Skeletal muscle tissue (tissue), 4 donors: Measurements from ENCODE around the gene ACACA. TPM values are rescaled to one million over a fixed set of nuclear protein-coding genes. Genes with fewer than 3 reads are reported as not detected.
"Not testable (repeated sequence)": the region's sequence is repeated elsewhere in the genome, so short reads cannot be mapped to it uniquely, and the experiment has no call there.

Experiments used
- H3K27ac ChIP-seq: one replicate; pipeline ENCODE4 v1.7.0; 2013; ENCODE audit warnings: mild to moderate bottlenecking, low read depth, low read length, inconsistent platforms
- H3K27me3 ChIP-seq, 3 donors: one replicate each; pipeline ENCODE4 v1.7.0; 2013; ENCODE audit warnings: low read length in 3 of 3; ENCODE audit not compliant: control insufficient read depth in 3 of 3, insufficient read depth in 3 of 3
- H3K36me3 ChIP-seq, 3 donors: one replicate each; pipeline ENCODE4 v1.7.0; 2013; ENCODE audit warnings: low read length in 3 of 3; ENCODE audit not compliant: control insufficient read depth in 3 of 3, insufficient read depth in 3 of 3
- H3K4me1 ChIP-seq, 3 donors: one replicate each; pipeline ENCODE4 v1.7.0; 2013; ENCODE audit warnings: low read length in 3 of 3, mild to moderate bottlenecking in 3 of 3; ENCODE audit not compliant: control insufficient read depth in 3 of 3, insufficient read depth in 3 of 3
- H3K4me3 ChIP-seq, 3 donors: one replicate each; pipeline ENCODE4 v1.7.0; 2013; ENCODE audit warnings: low read length in 3 of 3
- H3K9ac ChIP-seq, 3 donors: one replicate each; pipeline ENCODE4 v1.7.0; 2013; ENCODE audit warnings: low read length in 3 of 3, mild to moderate bottlenecking in 3 of 3, moderate library complexity in 2 of 3, low read depth in 1 of 3
- H3K9me3 ChIP-seq, 3 donors: one replicate each; pipeline ENCODE4 v1.7.0; 2013; ENCODE audit warnings: low read length in 3 of 3; ENCODE audit not compliant: control insufficient read depth in 3 of 3
- total RNA-seq: library from RNA; depleted of rRNA; stranded (reverse); fragments of >200 nt; gene quantifications from one replicate; pipeline ENCODE4 v1.2.3, GENCODE V29; 2014
- donor health status: Osteomylitis.

ACACA gene
- total RNA-seq, result 26.6 TPM

GRCh38 chr17:37406635-37407461, at the start of gene ACACA, which contains the start of gene TADA2A:
Gene ACACA (minus strand): TSS chr17:37406836. CDS start chr17:37406299, 537 bp downstream.
Gene TADA2A (plus strand): TSS chr17:37406886. CDS start chr17:37411366, 4,480 bp downstream.
- H3K4me3 ChIP-seq, result peak within 1 kb of the TSS; percentile 87 to 93 (median 92)
- H3K4me1 ChIP-seq, result peaks cover 6 to 23% (median 11%) of the 10 kb centered on the region in 3 donors
- peaks cover 3 to 10% (median 3%) of the 10 kb centered on the region in 3 donors for H3K36me3 ChIP-seq
- H3K27ac ChIP-seq, result peak within 1 kb of the TSS; percentile 92
- H3K9me3 ChIP-seq, result no peaks in the 10 kb centered on the region
- peak within 1 kb of the TSS; percentile 90 to 92 (median 91) for H3K9ac ChIP-seq
- no peaks in the 10 kb centered on the region for H3K27me3 ChIP-seq

DNA sequence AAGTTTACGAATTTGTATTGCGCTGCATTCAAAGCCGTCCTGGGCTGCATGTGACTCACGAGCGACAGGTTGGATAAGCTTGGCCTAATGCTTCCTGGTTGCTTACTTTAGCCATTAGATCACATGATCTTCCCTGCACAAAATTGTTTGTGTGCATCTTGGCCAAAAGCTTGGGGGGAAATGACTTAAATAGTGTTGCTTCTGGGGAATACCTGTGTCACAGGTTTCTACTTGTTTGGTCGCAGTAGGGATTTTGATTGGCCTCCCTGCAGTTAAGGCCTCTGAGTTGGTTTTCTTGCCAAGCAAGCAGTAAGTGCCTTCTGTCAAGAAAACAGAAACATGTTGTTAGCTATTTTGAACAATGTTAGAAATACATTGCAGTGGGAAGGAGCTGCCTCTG, 43.5 kb upstream of the ACACA start:
- peaks cover 2 to 15% (median 14%) of the 10 kb centered on the region in 3 donors for H3K36me3 ChIP-seq
- peaks cover 4 to 5% (median 4%) of the 10 kb centered on the region in 3 donors for H3K4me1 ChIP-seq
- no peaks in the 10 kb centered on the region for H3K9me3 ChIP-seq
- no peaks in the 10 kb centered on the region for H3K27me3 ChIP-seq
- H3K27ac ChIP-seq, result no peak overlapping the region
- no peak overlapping the region for H3K9ac ChIP-seq
- no peak overlapping the region for H3K4me3 ChIP-seq

GRCh38 chr17:37447641-37448040, 41.0 kb upstream of the ACACA start:
- Histone ChIP-seq H3K27me3 (no peaks in the 10 kb centered on the region), H3K4me3 (no peak overlapping the region), H3K27ac (no peak overlapping the region), H3K4me1 (peaks cover 0 to 2% (median 0%) of the 10 kb centered on the region in 3 donors), H3K9ac (no peak overlapping the region), H3K9me3 (no peaks in the 10 kb centered on the region), H3K36me3 (peaks cover 6 to 30% (median 26%) of the 10 kb centered on the region in 3 donors)

GRCh38 chr17:37446027-37446426, 39.4 kb upstream of the ACACA start:
- H3K9ac ChIP-seq, result no peak overlapping the region
- H3K4me1 ChIP-seq, result no peaks in the 10 kb centered on the region
- no peaks in the 10 kb centered on the region for H3K9me3 ChIP-seq
- no peak overlapping the region for H3K4me3 ChIP-seq
- no peaks in the 10 kb centered on the region for H3K27me3 ChIP-seq
- H3K36me3 ChIP-seq, result peaks cover 13 to 46% (median 36%) of the 10 kb centered on the region in 3 donors
- H3K27ac ChIP-seq, result no peak overlapping the region

DNA sequence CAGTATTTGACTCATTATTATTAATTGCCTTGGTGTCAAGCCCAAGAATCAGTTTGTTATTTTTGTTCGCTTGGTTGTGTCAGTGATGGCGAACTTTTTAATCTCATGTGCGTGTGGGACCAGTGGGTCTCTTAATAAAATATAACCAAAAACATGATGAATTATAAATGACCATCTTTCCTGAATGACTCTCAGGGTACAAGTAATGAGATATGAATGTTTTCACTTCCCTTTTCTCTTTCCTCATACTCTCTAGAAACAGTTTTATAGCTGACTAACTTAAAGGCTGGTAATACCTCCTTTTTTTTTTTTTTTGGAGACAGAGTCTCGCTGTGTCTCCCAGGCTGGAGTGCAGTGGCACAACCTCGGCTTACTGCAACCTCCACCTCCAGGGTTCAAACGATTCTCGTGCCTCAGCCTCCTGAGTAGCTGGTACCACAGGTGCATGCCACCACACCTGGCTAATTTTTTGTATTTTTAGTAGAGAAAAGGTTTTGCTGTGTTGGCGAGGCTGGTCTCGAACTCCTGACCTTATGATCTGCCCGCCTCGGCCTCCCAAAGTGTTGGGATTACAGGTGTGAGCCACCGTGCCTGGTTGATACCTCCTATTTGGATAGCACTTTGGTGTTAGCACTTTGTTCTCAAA, 34.9 kb upstream of the ACACA start:
- not testable (repeated sequence) for H3K4me3 ChIP-seq, H3K4me1 ChIP-seq, H3K27me3 ChIP-seq, H3K27ac ChIP-seq, H3K9ac ChIP-seq, H3K9me3 ChIP-seq
- H3K36me3 ChIP-seq, result peaks cover 25 to 54% (median 45%) of the 10 kb centered on the region in 3 donors

DNA sequence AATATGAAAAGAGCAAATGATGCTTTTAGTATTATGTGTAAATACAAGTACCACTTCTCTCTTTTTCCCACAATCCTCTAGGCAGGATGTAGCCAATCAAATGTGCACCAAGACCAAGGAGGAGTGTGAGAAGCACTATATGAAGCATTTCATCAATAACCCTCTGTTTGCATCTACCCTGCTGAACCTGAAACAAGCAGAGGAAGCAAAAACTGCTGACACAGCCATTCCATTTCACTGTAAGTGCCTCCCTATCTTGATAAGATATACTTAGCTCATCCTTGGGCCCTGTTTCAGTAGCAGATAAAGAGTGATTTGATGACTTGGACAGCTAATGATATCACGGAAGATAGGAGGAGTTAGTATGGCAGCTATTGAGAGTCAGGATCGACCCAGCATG, 33.8 kb upstream of the ACACA start:
- no peaks in the 10 kb centered on the region for H3K9me3 ChIP-seq
- H3K9ac ChIP-seq, result no peak overlapping the region
- no peaks in the 10 kb centered on the region for H3K4me1 ChIP-seq
- no peak overlapping the region for H3K4me3 ChIP-seq
- no peaks in the 10 kb centered on the region for H3K27me3 ChIP-seq
- H3K27ac ChIP-seq, result no peak overlapping the region
- H3K36me3 ChIP-seq, result peaks cover 25 to 54% (median 45%) of the 10 kb centered on the region in 3 donors

DNA sequence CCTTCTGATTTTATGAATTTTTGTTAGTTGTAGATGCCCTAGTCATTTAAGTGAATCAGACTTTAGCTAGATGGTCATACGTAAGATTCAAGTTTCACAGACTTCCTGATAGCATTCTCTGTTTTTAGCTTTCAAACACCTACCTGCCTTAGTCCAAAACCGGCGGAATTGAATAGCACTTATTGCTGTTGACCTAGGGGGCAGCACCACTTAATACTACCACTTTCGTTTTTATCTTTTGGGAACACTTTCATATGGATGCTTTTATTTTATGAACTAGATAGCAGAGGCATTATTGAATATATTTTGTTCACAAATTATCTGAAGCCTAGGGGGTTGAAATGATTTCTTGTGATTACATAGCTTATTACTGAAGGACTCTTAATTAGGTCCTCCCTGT, 31.5 kb upstream of the ACACA start:
- Histone ChIP-seq H3K27me3 (no peaks in the 10 kb centered on the region), H3K4me1 (no peaks in the 10 kb centered on the region), H3K4me3 (no peak overlapping the region), H3K9ac (no peak overlapping the region), H3K27ac (no peak overlapping the region), H3K36me3 (peaks cover 25 to 40% (median 40%) of the 10 kb centered on the region in 3 donors), H3K9me3 (no peaks in the 10 kb centered on the region)

DNA sequence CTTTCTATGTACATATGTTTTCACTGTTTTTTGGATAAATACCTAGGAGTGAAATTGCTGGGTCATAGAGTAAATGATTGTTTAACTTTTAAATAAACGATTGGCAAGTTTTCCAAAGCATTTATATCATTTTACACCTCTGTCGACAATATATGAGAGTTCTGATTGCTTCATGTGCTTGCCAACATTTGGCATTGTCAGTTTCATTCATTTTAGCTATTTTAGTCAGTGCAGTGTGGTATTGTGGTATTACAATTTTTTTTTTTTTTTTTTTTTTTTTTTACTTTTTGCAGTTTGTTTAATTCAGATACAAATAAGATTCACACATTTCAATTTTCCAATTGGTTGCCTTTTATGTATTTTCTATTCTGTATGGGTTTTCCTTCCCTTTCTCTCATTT, 26.0 kb upstream of the ACACA start:
- Histone ChIP-seq H3K4me3 (no peak overlapping the region), H3K36me3 (peaks cover 8 to 11% (median 10%) of the 10 kb centered on the region in 3 donors), H3K4me1 (no peaks in the 10 kb centered on the region), H3K9ac (no peak overlapping the region), H3K9me3 (no peaks in the 10 kb centered on the region), H3K27me3 (no peaks in the 10 kb centered on the region), H3K27ac (no peak overlapping the region)

GRCh38 chr17:37430051-37430627, 23.5 kb upstream of the ACACA start:
- Histone ChIP-seq H3K4me3 (no peak overlapping the region), H3K4me1 (no peaks in the 10 kb centered on the region), H3K27me3 (no peaks in the 10 kb centered on the region), H3K27ac (no peak overlapping the region), H3K9me3 (no peaks in the 10 kb centered on the region), H3K36me3 (peaks cover 21 to 28% (median 22%) of the 10 kb centered on the region in 3 donors), H3K9ac (no peak overlapping the region)

DNA sequence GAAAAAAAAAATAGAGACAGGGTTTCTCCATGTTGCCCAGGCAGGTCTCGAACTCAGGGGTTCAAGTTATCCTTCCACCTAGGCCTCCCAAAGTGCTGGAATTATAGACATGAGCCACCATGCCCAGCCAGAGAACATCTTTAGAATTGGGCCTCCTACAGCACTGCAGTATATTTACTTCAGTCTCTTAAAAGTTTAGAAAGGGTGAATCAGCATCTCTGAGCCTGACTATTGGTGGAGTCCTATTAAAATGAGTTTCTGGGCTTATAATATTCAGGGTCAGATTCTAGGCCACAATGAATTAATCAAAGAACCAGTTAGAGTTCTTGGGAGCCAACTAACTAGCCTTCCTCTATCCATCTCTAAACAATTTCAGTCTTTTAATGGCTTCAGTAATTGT, 22.8 kb upstream of the ACACA start:
- Histone ChIP-seq H3K9ac (no peak overlapping the region), H3K36me3 (peaks cover 21 to 29% (median 26%) of the 10 kb centered on the region in 3 donors), H3K27me3 (no peaks in the 10 kb centered on the region), H3K9me3 (no peaks in the 10 kb centered on the region), H3K4me1 (no peaks in the 10 kb centered on the region), H3K4me3 (no peak overlapping the region), H3K27ac (no peak overlapping the region)
